GM21528 (cell line): ENCODE results near the gene POU5F1.

ENCODE experiments used
- ATAC-seq: cut with Tn5 transposase; IDR thresholded peaks from one replicate; pipeline ENCODE4 v1.9.1; 2021; ENCODE audit warnings: mild to moderate bottlenecking, moderate library complexity; ENCODE audit not compliant: unreplicated experiment, low FRiP score

Gene POU5F1

GRCh38 chr6:31144296-31144969 is 26.0 kb downstream of the POU5F1 start:
- ATAC-seq: no peak

- no peak for ATAC-seq
Observed at GRCh38 chr6:31143148-31143547, 27.3 kb downstream of the POU5F1 start.

GRCh38 chr6:31142361-31142761 is 28.1 kb downstream of the POU5F1 start:
- no peak for ATAC-seq

GRCh38 chr6:31140643-31141042 is 29.8 kb downstream of the POU5F1 start:
- ATAC-seq: no peak

- no peak for ATAC-seq
Observed at GRCh38 chr6:31139599-31139998, 30.9 kb downstream of the POU5F1 start.

GRCh38 chr6:31138982-31139381 is 31.5 kb downstream of the POU5F1 start, which contains the start of gene PSORS1C2:
PSORS1C2 (minus strand) TSS chr6:31139066; CDS start chr6:31139026, 40 bp downstream.
- ATAC-seq: no peak

GRCh38 chr6:31135710-31136109 is 34.8 kb downstream of the POU5F1 start:
- no peak for ATAC-seq

GRCh38 chr6:31132806-31133205 is 37.7 kb downstream of the POU5F1 start:
- ATAC-seq: no peak

GRCh38 chr6:31131595-31131994 is 38.9 kb downstream of the POU5F1 start:
- no peak for ATAC-seq

GRCh38 chr6:31130751-31131150 is 39.7 kb downstream of the POU5F1 start:
- no peak for ATAC-seq

- no peak for ATAC-seq
Observed at GRCh38 chr6:31129130-31129529, 41.4 kb downstream of the POU5F1 start.

- no peak for ATAC-seq
Observed at GRCh38 chr6:31128093-31128676, 42.3 kb downstream of the POU5F1 start.

GRCh38 chr6:31126396-31127175 is 43.9 kb downstream of the POU5F1 start:
- no peak for ATAC-seq

GRCh38 chr6:31125586-31126363 is 44.7 kb downstream of the POU5F1 start:
- ATAC-seq: no peak

- no peak for ATAC-seq
Observed at GRCh38 chr6:31125162-31125561, 45.3 kb downstream of the POU5F1 start.

GRCh38 chr6:31122791-31123706 is 47.4 kb downstream of the POU5F1 start:
- no peak for ATAC-seq

GRCh38 chr6:31121131-31121790 is 49.2 kb downstream of the POU5F1 start:
- no peak for ATAC-seq

GRCh38 chr6:31120151-31120915 is 50.1 kb downstream of the POU5F1 start, which contains the start of gene CDSN:
CDSN (minus strand) TSS chr6:31120446; CDS start chr6:31120419, 27 bp downstream.
- ATAC-seq: no peak
